NT2/D1 (cell line): Measurements from ENCODE around the gene RPS27A.

Source experiments
- SUZ12 ChIP-seq: IDR thresholded peaks from 2 replicates; pipeline ENCODE4 v1.6.1; 2011; ENCODE audit not compliant: insufficient read length, insufficient read depth; ENCODE audit errors: extremely low read depth
- YY1 ChIP-seq: IDR thresholded peaks from 2 replicates; pipeline ENCODE4 v1.6.1; 2011; ENCODE audit not compliant: insufficient read length, insufficient read depth
- ZNF274 ChIP-seq: IDR thresholded peaks from 2 replicates; pipeline ENCODE4 v1.6.1; 2011; ENCODE audit warnings: mild to moderate bottlenecking, low read depth, low read length

GRCh38 chr2:55283083-55283482 lies 50.6 kb downstream of the RPS27A start:
- no peak for TF ChIP-seq SUZ12
- TF ChIP-seq YY1: no peak
- TF ChIP-seq ZNF274: no peak
